Measurements from ENCODE around the gene SPACA4.

The SPACA4 gene

DNA sequence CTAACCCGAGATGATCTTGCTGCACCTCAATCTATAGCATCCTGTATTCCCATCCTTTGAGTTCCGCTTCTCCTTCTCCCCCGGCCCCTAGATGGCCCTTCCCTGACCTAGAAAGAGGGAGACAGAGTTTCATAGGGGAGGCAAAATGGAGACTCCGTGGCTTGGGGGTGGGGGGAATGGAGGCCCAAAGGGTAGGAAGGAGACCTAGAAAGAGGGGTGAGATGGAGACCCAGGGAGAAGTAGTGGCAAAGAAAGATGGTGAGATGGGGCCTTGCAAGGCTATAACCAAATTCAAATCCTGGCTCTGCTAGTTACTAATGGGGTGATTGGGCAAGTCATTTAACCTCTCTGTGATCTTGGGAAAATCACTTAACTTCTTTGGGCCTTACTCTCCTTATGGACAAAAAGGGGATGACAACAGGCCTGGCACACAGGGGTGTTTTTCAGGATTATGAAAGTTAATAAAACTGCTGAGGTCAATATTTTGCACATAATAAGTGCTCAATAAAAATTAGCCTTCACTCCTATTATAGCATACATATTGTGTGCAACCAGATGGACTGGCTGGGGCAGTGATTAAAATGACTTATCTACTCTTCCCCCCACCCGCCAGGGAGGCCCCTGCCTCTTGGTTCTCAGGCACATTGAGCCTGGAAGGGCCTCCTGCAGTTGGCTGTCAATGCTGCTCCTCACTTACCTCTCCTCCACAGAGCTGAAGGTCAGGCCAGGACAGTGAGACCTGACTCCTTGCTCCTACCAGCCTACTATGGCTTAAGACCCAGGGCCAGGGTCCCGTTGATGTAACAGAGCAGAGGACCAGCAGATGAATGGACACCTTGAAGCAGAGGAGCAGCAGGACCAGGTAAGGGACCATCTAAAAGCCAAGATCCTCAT is 13.4 kb downstream of the SPACA4 start:
- peaks cover 20% of the 10 kb centered on the region; the same call in 1 of the 2 replicates for H3K4me1 ChIP-seq (ENCODE audit: insufficient read depth, low read length)
- H3K36me3 ChIP-seq (ENCODE audit: insufficient read depth, low read length) = peaks cover 16% of the 10 kb centered on the region
- H3K9me3 ChIP-seq (ENCODE audit: control insufficient read depth, insufficient read depth, low read length) = no peaks in the 10 kb centered on the region
- H3K9ac ChIP-seq (ENCODE audit: low read depth, low read length) = peak overlapping the region; percentile 87

DNA sequence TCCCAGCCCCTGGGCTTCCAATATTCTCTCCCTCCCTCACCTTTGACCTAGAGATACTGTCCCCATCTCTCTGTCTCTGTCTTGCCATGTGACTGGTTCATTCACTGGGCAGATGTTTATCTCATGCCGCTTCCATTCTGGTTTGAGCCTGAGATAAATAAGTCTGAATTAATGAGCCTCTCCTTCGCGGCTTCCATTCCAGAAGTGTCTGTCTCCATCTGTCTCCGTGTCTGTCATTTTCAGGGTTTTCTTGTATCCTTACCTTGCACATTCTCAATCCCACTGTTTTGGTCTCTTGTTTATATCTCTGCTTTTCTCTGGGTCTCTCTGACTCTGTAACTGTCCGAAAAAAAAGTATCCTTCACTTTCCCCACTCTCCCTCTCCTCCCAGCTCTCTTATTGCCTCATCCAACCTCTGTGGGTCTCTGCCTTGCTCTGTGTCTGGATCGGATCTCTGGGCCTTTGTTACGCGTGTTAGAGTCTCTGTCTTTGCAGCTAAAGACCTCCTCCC is 17.1 kb downstream of the SPACA4 start:
- peaks cover 6% of the 10 kb centered on the region; the same call in 1 of the 2 replicates for H3K4me1 ChIP-seq (ENCODE audit: insufficient read depth, low read length)

DNA sequence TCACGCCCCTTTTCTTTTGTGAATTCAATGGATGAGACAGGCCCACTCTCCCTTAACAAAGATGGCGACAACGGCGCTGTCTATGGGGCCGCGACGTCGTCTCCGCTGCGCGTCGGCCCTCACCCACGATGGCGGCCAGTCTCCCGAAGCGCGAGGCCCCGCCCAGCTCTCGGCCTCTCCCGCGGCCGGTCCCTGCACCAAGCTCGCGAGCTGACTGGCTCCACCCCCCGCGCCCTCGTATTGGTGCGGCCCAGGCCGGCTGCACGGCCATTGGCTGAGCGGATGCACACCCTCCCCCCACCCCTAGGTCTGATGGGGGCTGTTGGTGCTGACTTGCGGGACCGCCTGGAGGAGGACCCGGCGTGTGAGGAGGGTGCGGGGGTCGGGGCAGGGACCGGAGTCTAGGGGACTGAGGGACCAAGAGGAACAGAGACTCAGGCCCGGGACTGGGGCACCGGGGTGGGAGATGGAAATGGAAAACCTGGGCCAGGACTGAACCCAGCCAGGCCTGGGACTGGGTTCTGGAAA is 17.6 kb downstream of the SPACA4 start:
- no peaks in the 10 kb centered on the region for H3K9me3 ChIP-seq (ENCODE audit: control insufficient read depth, insufficient read depth, low read length)
- no peaks in the 10 kb centered on the region for H3K36me3 ChIP-seq (ENCODE audit: insufficient read depth, low read length)
- peak overlapping the region; percentile 65 for H3K9ac ChIP-seq (ENCODE audit: low read depth, low read length)
- H3K4me1 ChIP-seq (ENCODE audit: insufficient read depth, low read length) = peaks cover 6% of the 10 kb centered on the region; the same call in 1 of the 2 replicates

More for the DNA sequence above, 17.1 kb downstream of the SPACA4 start:
- no peaks in the 10 kb centered on the region for H3K9me3 ChIP-seq (ENCODE audit: control insufficient read depth, insufficient read depth, low read length)
- peak overlapping the region; percentile 39 for H3K9ac ChIP-seq (ENCODE audit: low read depth, low read length)
- no peaks in the 10 kb centered on the region for H3K36me3 ChIP-seq (ENCODE audit: insufficient read depth, low read length)

GRCh38 chr19:48624791-48625723 is 18.5 kb downstream of the SPACA4 start:
- Histone ChIP-seq H3K9ac (ENCODE audit: low read depth, low read length) (peak overlapping the region; percentile 65), H3K9me3 (ENCODE audit: control insufficient read depth, insufficient read depth, low read length) (no peaks in the 10 kb centered on the region), H3K36me3 (ENCODE audit: insufficient read depth, low read length) (no peaks in the 10 kb centered on the region), H3K4me1 (ENCODE audit: insufficient read depth, low read length) (peaks cover 6% of the 10 kb centered on the region; the same call in 1 of the 2 replicates)

DNA sequence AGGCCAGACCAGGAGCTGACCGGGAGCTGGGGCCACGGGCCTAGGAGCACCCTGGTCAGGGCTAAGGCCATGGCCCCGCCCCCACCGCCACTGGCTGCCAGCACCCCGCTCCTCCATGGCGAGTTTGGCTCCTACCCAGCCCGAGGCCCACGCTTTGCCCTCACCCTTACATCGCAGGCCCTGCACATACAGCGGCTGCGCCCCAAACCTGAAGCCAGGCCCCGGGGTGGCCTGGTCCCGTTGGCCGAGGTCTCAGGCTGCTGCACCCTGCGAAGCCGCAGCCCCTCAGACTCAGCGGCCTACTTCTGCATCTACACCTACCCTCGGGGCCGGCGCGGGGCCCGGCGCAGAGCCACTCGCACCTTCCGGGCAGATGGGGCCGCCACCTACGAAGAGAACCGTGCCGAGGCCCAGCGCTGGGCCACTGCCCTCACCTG is 19.4 kb downstream of the SPACA4 start:
- Histone ChIP-seq H3K36me3 (ENCODE audit: insufficient read depth, low read length) (no peaks in the 10 kb centered on the region), H3K9me3 (ENCODE audit: control insufficient read depth, insufficient read depth, low read length) (no peaks in the 10 kb centered on the region), H3K9ac (ENCODE audit: low read depth, low read length) (no peak overlapping the region), H3K4me1 (ENCODE audit: insufficient read depth, low read length) (peaks cover 6% of the 10 kb centered on the region; the same call in 1 of the 2 replicates)

DNA sequence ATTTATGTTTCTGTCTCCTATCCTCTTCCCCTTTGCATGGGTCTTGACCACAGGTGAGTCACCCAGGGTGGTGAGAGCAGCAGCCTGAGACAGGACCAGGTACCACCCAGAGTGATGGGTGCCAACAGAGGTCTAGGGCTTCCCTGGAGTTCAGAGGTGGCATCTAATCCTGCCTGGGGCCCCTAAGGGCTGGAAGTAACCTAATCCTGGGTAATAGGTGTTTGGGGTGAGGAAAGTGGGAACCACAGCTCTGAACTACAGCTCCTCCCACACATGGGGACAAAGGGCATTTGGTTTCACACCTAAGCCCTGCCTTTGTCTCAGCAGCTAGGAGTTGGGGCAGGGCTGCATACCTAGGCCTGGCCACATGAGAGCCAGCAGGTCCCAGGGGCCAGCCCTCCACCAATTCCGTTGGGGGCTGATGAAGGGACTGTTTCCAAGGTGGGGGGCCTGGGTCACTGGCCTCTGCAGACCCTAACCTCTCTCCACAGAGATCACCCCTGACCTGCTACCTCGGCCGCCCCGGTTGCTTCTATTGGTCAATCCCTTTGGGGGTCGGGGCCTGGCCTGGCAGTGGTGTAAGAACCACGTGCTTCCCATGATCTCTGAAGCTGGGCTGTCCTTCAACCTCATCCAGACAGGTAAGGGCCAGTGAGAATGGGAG is 20.8 kb downstream of the SPACA4 start:
- H3K4me1 ChIP-seq (ENCODE audit: insufficient read depth, low read length) = peaks cover 6% of the 10 kb centered on the region; the same call in 1 of the 2 replicates

DNA sequence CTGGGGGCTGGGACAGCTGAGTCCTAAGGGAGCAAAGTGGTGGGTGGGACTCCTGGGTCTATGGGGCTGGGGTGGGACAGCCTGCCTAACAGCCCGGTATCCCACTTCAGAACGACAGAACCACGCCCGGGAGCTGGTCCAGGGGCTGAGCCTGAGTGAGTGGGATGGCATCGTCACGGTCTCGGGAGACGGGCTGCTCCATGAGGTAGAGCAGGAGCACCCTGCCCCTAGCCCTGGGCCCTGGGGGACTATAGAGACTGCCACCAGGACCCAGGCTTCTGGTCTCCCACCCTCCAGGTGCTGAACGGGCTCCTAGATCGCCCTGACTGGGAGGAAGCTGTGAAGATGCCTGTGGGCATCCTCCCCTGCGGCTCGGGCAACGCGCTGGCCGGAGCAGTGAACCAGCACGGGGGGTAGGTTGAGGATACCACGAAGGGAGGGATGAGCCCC is 21.3 kb downstream of the SPACA4 start:
- H3K4me1 ChIP-seq (ENCODE audit: insufficient read depth, low read length) = peaks cover 6% of the 10 kb centered on the region; the same call in 1 of the 2 replicates
- no peak overlapping the region for H3K9ac ChIP-seq (ENCODE audit: low read depth, low read length)
- no peaks in the 10 kb centered on the region for H3K36me3 ChIP-seq (ENCODE audit: insufficient read depth, low read length)
- H3K9me3 ChIP-seq (ENCODE audit: control insufficient read depth, insufficient read depth, low read length) = no peaks in the 10 kb centered on the region

More for the DNA sequence above, 20.8 kb downstream of the SPACA4 start:
- Histone ChIP-seq H3K9me3 (ENCODE audit: control insufficient read depth, insufficient read depth, low read length) (no peaks in the 10 kb centered on the region), H3K36me3 (ENCODE audit: insufficient read depth, low read length) (no peaks in the 10 kb centered on the region), H3K9ac (ENCODE audit: low read depth, low read length) (no peak overlapping the region)

- no peak overlapping the region for H3K9ac ChIP-seq (ENCODE audit: low read depth, low read length)
- H3K9me3 ChIP-seq (ENCODE audit: control insufficient read depth, insufficient read depth, low read length) = no peaks in the 10 kb centered on the region
- H3K4me1 ChIP-seq (ENCODE audit: insufficient read depth, low read length) = no peaks in the 10 kb centered on the region; the same call in 1 of the 2 replicates
- no peaks in the 10 kb centered on the region for H3K36me3 ChIP-seq (ENCODE audit: insufficient read depth, low read length)
Observed at GRCh38 chr19:48628486-48629296, 22.1 kb downstream of the SPACA4 start.

DNA sequence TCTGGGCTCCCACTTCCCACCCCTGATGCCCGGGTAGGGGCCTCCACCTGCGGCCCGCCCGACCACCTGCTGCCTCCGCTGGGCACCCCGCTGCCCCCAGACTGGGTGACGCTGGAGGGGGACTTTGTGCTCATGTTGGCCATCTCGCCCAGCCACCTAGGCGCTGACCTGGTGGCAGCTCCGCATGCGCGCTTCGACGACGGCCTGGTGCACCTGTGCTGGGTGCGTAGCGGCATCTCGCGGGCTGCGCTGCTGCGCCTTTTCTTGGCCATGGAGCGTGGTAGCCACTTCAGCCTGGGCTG is 22.7 kb downstream of the SPACA4 start:
- peaks cover 6% of the 10 kb centered on the region for H3K4me1 ChIP-seq (ENCODE audit: insufficient read depth, low read length)
- no peaks in the 10 kb centered on the region for H3K9me3 ChIP-seq (ENCODE audit: control insufficient read depth, insufficient read depth, low read length)
- H3K9ac ChIP-seq (ENCODE audit: low read depth, low read length) = peak overlapping the region; percentile 29
- H3K36me3 ChIP-seq (ENCODE audit: insufficient read depth, low read length) = no peaks in the 10 kb centered on the region

DNA sequence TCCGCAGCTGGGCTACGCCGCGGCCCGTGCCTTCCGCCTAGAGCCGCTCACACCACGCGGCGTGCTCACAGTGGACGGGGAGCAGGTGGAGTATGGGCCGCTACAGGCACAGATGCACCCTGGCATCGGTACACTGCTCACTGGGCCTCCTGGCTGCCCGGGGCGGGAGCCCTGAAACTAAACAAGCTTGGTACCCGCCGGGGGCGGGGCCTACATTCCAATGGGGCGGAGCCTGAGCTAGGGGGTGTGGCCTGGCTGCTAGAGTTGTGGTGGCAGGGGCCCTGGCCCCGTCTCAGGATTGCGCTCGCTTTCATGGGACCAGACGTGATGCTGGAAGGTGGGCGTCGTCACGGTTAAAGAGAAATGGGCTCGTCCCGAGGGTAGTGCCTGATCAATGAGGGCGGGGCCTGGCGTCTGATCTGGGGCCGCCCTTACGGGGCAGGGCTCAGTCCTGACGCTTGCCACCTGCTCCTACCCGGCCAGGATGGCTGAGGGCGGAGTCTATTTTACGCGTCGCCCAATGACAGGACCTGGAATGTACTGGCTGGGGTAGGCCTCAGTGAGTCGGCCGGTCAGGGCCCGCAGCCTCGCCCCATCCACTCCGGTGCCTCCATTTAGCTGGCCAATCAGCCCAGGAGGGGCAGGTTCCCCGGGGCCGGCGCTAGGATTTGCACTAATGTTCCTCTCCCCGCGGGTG is 23.2 kb downstream of the SPACA4 start:
- peaks cover 6% of the 10 kb centered on the region for H3K4me1 ChIP-seq (ENCODE audit: insufficient read depth, low read length)
- H3K36me3 ChIP-seq (ENCODE audit: insufficient read depth, low read length) = no peaks in the 10 kb centered on the region
- peak overlapping the region; percentile 48 for H3K9ac ChIP-seq (ENCODE audit: low read depth, low read length)
- no peaks in the 10 kb centered on the region for H3K9me3 ChIP-seq (ENCODE audit: control insufficient read depth, insufficient read depth, low read length)

DNA sequence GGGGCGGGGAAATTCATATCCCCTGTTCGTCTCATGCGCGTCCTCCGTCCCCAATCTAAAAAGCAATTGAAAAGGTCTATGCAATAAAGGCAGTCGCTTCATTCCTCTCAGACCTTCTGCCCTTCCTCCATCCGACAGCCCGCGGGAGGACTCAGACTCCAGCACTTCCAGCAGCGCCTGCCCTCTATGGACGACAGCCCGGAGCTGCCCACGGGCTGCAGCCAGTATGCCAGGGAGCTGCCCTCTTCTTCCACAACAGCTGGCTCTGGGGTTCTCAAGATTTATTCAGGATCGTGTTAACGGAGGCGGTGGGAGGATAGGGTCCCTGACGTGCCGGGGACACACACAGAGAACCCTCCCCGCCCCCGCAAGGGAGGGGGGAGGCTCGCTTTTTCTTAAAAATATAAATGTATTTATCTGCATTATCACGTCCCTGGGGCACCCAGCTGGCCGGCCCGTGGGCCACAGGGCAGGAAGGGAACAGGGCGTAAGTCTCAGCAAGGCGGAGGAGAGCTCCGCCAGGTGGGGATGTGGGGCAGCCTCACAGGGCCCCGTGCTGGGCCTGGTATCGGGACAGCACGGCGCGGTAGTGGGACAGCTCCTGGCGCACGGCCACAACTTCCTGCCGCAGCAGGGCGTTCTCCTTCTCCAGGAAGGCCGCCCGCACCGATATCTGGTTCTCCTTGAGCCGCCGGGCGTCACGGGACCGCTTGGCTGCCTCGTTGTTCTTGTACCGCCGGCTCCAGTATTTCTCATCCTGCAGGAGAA is 23.9 kb downstream of the SPACA4 start:
- H3K9ac ChIP-seq (ENCODE audit: low read depth, low read length) = peak overlapping the region; percentile 48
- no peaks in the 10 kb centered on the region for H3K36me3 ChIP-seq (ENCODE audit: insufficient read depth, low read length)
- peaks cover 6% of the 10 kb centered on the region for H3K4me1 ChIP-seq (ENCODE audit: insufficient read depth, low read length)
- no peaks in the 10 kb centered on the region for H3K9me3 ChIP-seq (ENCODE audit: control insufficient read depth, insufficient read depth, low read length)

- H3K4me1 ChIP-seq (ENCODE audit: insufficient read depth, low read length) = peaks cover 6% of the 10 kb centered on the region
- H3K9ac ChIP-seq (ENCODE audit: low read depth, low read length) = peak overlapping the region; percentile 48
- H3K9me3 ChIP-seq (ENCODE audit: control insufficient read depth, insufficient read depth, low read length) = no peaks in the 10 kb centered on the region
- H3K36me3 ChIP-seq (ENCODE audit: insufficient read depth, low read length) = no peaks in the 10 kb centered on the region
Observed at GRCh38 chr19:48631225-48631624, 24.7 kb downstream of the SPACA4 start.

All from ES-I3 (cell line).